ENCODE results near the gene DHX35. TPM values are rescaled to one million over a fixed set of nuclear protein-coding genes. Genes with fewer than 3 reads are reported as not detected.

Gene DHX35
- total and polyA plus RNA-seq, 2 of the 13 experiments (the other 11 are each of a cell fraction or from before 2014, with no cell fraction given), result 25.8 to 28.7 TPM

DNA sequence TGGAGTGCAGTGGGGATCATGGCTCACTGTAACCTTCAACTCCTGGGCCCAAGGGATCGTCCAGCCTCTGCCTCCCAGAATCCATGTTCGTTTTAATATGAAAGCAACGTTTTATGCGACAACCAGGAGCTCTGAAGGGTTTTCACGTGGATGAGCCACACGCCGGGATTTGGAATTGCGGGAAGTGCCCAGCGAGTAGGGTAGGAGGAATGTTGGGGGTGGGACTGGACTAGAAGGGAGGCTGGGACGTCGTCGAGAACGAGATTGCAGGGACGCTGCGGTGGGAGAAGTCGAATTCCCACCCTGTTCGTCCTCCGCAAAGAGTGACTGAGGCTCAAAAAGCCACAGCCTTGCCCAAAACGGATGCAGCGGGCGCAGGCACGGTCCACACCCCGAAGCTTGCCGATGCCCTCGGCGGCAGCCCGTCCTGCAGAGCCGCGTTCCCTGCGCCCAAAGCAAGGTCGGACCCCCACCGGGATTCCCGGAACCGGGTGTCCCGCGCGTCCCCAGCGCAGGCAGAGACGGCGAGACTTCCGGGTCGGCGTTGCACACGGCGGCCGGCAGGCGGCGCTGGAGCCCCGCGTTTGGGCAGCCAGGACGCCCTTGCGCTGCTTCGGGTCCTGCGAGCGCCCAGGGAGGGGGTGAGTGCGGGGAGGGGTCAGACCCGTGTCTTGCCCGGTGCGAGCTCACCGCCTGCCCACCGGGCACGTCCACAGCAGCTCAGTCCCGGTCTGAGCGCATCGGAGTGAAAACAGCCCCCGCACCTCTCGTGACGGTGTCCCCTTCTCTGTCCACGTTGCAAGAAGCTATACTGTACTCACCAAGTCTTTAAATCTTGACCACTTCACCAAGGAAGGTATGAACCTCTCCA lies 87.8 kb downstream of the DHX35 start (continued):
- TF ChIP-seq TAF15 (IDR thresholded peaks at IDR 0.05; ENCODE audit: low read depth, low read length, poor library complexity, severe bottlenecking) (peak; percentile 90), GATAD1 (CRISPR knock-in tag; IDR thresholded peaks at IDR 0.05) (peak; percentile 90), ZNF878 (CRISPR knock-in tag; IDR thresholded peaks at IDR 0.05) (no peak), THAP9 (CRISPR knock-in tag; IDR thresholded peaks at IDR 0.05; ENCODE audit: borderline replicate concordance) (peak; percentile 93), SRY (CRISPR knock-in tag; IDR thresholded peaks at IDR 0.05) (peak; percentile 95; the same call in 1 of the 2 replicates), ZSCAN9 (CRISPR knock-in tag; IDR thresholded peaks at IDR 0.05; ENCODE audit: borderline replicate concordance) (peak; percentile 97), ARID5B (CRISPR knock-in tag; IDR thresholded peaks at IDR 0.05) (peak; percentile 85), PHF8 (CRISPR knock-in tag; IDR thresholded peaks at IDR 0.05) (peak; percentile 91), PAX8 (CRISPR knock-in tag; IDR thresholded peaks at IDR 0.05; ENCODE audit: borderline replicate concordance) (no peak; the same call in 1 of the 2 replicates)
- TF ChIP-seq, protein P1, sequence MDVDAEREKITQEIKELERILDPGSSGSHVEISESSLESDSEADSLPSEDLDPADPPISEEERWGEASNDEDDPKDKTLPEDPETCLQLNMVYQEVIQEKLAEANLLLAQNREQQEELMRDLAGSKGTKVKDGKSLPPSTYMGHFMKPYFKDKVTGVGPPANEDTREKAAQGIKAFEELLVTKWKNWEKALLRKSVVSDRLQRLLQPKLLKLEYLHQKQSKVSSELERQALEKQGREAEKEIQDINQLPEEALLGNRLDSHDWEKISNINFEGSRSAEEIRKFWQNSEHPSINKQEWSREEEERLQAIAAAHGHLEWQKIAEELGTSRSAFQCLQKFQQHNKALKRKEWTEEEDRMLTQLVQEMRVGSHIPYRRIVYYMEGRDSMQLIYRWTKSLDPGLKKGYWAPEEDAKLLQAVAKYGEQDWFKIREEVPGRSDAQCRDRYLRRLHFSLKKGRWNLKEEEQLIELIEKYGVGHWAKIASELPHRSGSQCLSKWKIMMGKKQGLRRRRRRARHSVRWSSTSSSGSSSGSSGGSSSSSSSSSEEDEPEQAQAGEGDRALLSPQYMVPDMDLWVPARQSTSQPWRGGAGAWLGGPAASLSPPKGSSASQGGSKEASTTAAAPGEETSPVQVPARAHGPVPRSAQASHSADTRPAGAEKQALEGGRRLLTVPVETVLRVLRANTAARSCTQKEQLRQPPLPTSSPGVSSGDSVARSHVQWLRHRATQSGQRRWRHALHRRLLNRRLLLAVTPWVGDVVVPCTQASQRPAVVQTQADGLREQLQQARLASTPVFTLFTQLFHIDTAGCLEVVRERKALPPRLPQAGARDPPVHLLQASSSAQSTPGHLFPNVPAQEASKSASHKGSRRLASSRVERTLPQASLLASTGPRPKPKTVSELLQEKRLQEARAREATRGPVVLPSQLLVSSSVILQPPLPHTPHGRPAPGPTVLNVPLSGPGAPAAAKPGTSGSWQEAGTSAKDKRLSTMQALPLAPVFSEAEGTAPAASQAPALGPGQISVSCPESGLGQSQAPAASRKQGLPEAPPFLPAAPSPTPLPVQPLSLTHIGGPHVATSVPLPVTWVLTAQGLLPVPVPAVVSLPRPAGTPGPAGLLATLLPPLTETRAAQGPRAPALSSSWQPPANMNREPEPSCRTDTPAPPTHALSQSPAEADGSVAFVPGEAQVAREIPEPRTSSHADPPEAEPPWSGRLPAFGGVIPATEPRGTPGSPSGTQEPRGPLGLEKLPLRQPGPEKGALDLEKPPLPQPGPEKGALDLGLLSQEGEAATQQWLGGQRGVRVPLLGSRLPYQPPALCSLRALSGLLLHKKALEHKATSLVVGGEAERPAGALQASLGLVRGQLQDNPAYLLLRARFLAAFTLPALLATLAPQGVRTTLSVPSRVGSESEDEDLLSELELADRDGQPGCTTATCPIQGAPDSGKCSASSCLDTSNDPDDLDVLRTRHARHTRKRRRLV (CRISPR knock-in tag; IDR thresholded peaks at IDR 0.05), result peak; percentile 54; the same call in 1 of the 2 replicates

Measured in HepG2 (cell line).